HG03060 (cell line): ENCODE data around the gene PCDHGB6.
"Not testable (repeated sequence)": the region's sequence is repeated elsewhere in the genome, so short reads cannot be mapped to it uniquely, and the experiment has no call there.

ENCODE experiments used
- ATAC-seq: cut with Tn5 transposase; IDR thresholded peaks from one replicate; pipeline ENCODE4 v1.9.1; 2021; ENCODE audit warnings: low read depth, moderate number of reproducible peaks; ENCODE audit not compliant: unreplicated experiment

Gene PCDHGB6

DNA sequence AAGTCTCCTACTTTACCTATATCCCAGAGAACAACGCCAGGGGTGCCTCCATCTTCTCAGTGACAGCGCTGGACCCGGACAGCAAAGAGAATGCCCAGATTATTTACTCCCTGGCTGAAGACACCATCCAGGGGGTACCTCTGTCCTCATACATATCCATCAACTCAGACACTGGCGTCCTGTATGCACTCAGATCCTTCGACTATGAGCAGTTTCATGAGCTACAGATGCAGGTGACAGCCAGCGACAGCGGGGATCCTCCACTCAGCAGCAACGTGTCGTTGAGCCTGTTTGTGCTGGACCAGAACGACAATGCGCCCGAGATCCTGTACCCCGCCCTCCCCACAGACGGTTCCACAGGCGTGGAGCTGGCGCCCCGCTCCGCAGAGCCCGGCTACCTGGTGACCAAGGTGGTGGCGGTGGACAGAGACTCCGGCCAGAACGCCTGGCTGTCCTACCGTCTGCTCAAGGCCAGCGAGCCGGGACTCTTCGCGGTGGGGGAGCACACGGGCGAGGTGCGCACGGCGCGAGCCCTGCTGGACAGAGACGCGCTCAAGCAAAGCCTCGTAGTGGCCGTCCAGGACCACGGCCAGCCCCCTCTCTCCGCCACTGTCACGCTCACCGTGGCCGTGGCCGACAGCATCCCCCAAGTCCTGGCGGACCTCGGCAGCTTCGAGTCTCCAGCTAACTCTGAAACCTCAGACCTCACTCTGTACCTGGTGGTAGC is 6.9 kb downstream of the PCDHGB6 start:
- not testable (repeated sequence) for ATAC-seq

DNA sequence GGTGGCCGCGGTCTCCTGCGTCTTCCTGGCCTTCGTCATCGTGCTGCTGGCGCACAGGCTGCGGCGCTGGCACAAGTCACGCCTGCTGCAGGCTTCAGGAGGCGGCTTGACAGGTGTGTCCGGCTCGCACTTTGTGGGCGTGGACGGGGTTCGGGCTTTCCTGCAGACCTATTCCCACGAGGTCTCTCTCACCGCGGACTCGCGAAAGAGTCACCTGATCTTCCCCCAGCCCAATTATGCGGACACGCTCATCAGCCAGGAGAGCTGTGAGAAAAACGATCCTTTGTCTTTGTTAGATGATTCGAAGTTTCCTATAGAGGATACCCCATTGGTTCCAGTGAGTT is 7.4 kb downstream of the PCDHGB6 start:
- ATAC-seq: not testable (repeated sequence)

- not testable (repeated sequence) for ATAC-seq
These were observed 9.8 kb downstream of the PCDHGB6 start, which contains the start of gene PCDHGB7 for GRCh38 chr5:141417494-141418172. PCDHGB7 (plus strand) TSS chr5:141417677; CDS start chr5:141417860, 183 bp downstream.

GRCh38 chr5:141419074-141419880 is 11.5 kb downstream of the PCDHGB6 start:
- no peak for ATAC-seq

GRCh38 chr5:141420855-141421488 is 13.2 kb downstream of the PCDHGB6 start, which contains the start of gene PCDHGA11:
PCDHGA11 (plus strand) TSS chr5:141421051; CDS start chr5:141421228, 177 bp downstream.
- peak; percentile 45 for ATAC-seq

- no peak for ATAC-seq
These were observed 13.7 kb downstream of the PCDHGB6 start for GRCh38 chr5:141421489-141421855.

DNA sequence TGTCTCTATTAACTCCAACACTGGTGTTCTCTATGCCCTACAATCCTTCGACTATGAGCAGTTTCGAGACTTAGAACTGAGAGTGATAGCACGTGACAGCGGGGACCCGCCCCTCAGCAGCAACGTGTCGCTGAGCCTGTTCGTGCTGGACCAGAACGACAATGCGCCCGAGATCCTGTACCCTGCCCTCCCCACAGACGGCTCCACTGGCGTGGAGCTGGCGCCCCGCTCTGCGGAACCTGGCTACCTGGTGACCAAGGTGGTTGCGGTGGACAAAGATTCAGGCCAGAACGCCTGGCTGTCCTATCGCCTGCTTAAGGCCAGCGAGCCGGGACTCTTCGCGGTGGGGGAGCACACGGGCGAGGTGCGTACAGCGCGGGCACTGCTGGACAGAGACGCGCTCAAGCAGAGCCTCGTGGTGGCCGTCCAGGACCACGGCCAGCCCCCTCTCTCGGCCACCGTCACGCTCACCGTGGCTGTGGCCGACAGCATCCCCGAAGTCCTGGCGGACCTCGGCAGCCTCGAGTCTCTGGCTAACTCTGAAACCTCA is 15.0 kb downstream of the PCDHGB6 start:
- no peak for ATAC-seq

DNA sequence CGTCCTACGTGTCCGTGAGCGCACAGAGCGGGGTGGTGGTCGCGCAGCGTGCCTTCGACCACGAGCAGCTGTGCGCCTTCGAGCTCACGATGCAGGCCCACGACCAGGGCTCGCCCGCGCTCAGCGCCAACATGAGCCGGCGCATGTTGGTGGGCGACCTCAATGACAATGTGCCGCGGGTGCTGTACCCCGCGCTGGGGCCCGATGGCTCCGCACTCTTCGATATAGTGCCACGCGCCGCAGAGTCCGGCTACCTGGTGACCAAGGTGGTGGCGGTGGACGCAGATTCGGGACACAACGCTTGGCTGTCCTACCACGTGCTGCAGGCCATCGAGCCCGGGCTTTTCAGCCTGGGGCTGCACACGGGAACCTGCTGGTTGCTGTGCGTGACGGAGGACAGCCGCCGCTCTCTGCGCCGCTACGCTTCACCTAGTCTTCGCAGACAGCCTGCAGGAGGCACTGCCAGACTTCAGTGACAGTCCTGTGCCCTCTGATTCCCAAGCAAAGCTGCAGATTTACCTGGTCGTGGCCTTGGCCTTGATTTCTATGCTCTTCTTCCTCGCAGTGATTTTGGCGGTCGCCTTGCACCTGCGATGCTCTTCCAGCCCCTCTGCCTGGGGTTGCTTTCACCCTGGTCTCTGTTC is 20.1 kb downstream of the PCDHGB6 start:
- ATAC-seq: no peak

- peak; percentile 85 for ATAC-seq
These were observed 22.7 kb downstream of the PCDHGB6 start, which contains the start of gene PCDHGA12 for GRCh38 chr5:141430332-141431113. PCDHGA12 (plus strand) TSS chr5:141430507; CDS start chr5:141430760, 253 bp downstream.

GRCh38 chr5:141431286-141431685 is 23.5 kb downstream of the PCDHGB6 start:
- no peak for ATAC-seq

DNA sequence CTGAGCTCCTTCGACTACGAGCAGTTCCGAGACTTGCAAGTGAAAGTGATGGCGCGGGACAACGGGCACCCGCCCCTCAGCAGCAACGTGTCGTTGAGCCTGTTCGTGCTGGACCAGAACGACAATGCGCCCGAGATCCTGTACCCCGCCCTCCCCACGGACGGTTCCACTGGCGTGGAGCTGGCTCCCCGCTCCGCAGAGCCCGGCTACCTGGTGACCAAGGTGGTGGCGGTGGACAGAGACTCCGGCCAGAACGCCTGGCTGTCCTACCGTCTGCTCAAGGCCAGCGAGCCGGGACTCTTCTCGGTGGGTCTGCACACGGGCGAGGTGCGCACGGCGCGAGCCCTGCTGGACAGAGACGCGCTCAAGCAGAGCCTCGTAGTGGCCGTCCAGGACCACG is 24.5 kb downstream of the PCDHGB6 start:
- not testable (repeated sequence) for ATAC-seq

DNA sequence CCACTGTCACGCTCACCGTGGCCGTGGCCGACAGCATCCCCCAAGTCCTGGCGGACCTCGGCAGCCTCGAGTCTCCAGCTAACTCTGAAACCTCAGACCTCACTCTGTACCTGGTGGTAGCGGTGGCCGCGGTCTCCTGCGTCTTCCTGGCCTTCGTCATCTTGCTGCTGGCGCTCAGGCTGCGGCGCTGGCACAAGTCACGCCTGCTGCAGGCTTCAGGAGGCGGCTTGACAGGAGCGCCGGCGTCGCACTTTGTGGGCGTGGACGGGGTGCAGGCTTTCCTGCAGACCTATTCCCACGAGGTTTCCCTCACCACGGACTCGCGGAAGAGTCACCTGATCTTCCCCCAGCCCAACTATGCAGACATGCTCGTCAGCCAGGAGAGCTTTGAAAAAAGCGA is 24.9 kb downstream of the PCDHGB6 start:
- not testable (repeated sequence) for ATAC-seq

DNA sequence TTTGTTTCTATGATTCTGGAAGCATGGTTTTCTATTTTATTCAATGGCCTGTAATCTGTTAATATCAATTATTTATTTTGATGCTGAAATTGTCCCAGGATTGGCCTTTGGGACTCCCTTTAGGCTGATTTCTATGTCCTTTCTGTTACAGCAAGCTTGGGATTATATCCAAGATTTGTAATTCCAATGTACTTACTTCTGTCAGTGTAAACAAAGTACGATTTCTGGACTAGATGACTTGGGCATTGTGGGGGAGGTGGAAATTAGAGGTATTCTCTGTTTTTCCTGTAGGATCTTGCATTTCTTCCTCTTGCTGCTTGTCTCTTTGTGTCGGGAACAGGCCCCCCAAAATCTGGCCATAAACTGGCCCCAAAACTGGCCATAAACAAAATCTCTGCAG is 26.2 kb downstream of the PCDHGB6 start:
- no peak for ATAC-seq

DNA sequence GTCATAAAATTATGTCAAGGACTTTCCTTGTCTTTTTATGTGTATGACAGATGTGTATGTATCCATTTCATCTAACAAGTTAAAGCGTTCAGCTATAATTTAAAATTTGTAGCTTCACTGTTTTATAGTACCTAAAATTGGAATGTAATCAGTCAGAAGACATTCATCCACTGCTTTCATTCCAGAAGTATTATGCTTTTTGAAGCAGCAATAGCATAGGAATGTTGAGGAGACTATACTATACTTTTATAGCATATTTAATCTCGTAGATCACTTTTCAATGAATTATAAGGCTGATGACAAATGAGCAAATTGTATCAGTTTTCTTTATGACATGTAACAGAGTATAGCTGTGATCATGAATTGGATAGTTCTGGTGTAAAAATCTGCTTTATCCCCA is 29.4 kb downstream of the PCDHGB6 start:
- ATAC-seq: no peak

GRCh38 chr5:141439411-141440141 is 31.8 kb downstream of the PCDHGB6 start:
- no peak for ATAC-seq

DNA sequence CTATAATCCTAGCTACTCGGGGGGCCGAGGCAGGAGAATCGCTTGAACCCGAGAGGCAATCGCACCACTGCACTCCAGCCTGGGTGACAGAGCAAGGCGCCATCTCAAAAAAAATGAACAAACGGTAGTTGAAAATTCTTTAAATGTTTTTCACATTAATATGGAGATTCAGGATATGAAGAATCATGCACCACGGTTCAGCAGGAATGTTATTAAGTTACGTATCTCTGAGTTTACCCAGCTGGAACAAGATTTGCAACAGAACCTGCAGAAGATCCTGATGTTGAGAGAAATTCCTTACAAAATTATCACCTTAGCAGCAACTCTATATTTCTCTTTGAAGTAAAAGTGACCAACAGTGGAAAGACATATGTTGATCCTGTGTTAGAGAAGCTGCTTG is 32.5 kb downstream of the PCDHGB6 start:
- no peak for ATAC-seq

DNA sequence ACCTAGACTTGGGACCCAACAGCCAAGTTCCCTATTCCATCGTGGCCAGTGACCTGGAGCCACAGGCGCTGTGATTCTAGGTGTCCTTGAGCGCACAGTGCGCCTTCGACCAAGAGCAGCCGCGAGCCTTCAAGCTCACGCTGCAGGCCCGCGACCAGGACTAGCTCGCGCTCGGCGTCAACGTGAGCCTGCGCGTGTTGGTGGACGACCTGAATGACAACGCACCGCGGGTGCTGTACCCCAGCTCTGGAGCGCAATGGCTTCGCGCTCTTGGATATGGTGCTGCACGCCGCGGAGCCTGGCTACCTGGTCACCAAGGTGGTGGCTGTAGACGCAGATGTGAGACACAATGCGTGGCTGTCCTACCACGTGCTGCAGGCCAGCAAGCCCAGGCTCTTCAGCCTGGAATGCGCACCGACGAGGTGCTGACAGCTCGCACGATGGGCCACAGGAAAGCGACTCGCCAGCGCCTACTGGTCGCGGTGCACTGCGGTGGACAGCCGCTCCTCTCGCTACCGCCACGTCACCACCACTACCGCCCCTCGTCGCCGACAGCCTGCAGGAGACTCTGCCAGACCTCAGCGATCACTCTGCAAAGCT is 33.9 kb downstream of the PCDHGB6 start:
- no peak for ATAC-seq
